AG04449 (cell line): ENCODE results near the gene PLSCR3.
A peak's percentile ranks its signal among the peaks of the same experiment; 100 is the strongest.

Source experiments
- CTCF ChIA-PET: fragments of 350-600 bp; formaldehyde crosslinking; extraction: SDS; loops from one replicate; lab custom pipeline; 2021; ENCODE audit warnings: antibody characterized with exemption; lab: Yijun Ruan, JAX
- POLR2A ChIA-PET: fragments of 400-600, 350-600 bp; formaldehyde crosslinking; extraction: SDS; loops from one replicate; lab custom pipeline; 2020; ENCODE audit warnings: antibody characterized with exemption, inconsistent platforms; lab: Yijun Ruan, JAX
- DNase-seq: peaks from one replicate; pipeline ENCODE4 v3.0.0-alpha.2; 2010; ENCODE audit warnings: low read depth, low spot score
- H3K4me3 ChIP-seq: 2 replicates; pipeline ENCODE4 v1.5.1; 2011; ENCODE audit warnings: low read depth, mild to moderate bottlenecking, control low read depth, low read length
- TF ChIP-seq, protein P1 (sequence below): IDR thresholded peaks from one replicate; pipeline ENCODE4 v1.5.1; 2011; ENCODE audit warnings: mild to moderate bottlenecking, moderate library complexity, low read length, control low read depth, inconsistent platforms; ENCODE audit not compliant: insufficient read depth; ENCODE audit errors: missing control alignments

PLSCR3 gene

DNA sequence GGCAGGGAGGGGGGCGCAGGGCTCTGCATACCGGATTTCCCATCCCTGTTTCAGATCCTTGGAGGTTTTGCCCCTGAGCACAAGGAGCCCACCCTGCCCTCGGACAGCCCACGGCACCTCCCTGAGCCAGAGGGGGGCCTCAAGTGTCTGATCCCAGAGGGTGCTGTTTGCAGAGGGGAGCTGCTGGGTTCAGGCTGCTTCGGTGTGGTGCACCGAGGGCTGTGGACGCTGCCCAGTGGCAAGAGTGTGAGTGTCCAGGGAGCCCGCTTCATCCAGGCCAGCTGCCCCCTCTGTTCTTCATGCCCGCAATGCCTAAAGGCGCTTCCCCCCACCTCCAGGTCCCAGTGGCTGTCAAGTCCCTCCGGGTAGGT lies 11.0 kb downstream of the PLSCR3 start:
- POLR2A ChIA-PET: interaction anchor here (0.6 to 1.6 kb wide), 5 partner anchors 11 to 32 kb away, joined by 3 to 4 read pairs (median 3); partner anchors contain the start of gene TMEM256
- H3K4me3 ChIP-seq: peak overlapping the region; percentile 52
- DNase-seq: no peak
- CTCF ChIA-PET: interaction anchor here (1.2 to 1.8 kb wide), 3 partner anchors 10 to 177 kb away, joined by 4 to 8 read pairs (median 5); partner anchors contain the start of gene PLSCR3
- TF ChIP-seq, protein P1, sequence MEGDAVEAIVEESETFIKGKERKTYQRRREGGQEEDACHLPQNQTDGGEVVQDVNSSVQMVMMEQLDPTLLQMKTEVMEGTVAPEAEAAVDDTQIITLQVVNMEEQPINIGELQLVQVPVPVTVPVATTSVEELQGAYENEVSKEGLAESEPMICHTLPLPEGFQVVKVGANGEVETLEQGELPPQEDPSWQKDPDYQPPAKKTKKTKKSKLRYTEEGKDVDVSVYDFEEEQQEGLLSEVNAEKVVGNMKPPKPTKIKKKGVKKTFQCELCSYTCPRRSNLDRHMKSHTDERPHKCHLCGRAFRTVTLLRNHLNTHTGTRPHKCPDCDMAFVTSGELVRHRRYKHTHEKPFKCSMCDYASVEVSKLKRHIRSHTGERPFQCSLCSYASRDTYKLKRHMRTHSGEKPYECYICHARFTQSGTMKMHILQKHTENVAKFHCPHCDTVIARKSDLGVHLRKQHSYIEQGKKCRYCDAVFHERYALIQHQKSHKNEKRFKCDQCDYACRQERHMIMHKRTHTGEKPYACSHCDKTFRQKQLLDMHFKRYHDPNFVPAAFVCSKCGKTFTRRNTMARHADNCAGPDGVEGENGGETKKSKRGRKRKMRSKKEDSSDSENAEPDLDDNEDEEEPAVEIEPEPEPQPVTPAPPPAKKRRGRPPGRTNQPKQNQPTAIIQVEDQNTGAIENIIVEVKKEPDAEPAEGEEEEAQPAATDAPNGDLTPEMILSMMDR: no peak

DNA sequence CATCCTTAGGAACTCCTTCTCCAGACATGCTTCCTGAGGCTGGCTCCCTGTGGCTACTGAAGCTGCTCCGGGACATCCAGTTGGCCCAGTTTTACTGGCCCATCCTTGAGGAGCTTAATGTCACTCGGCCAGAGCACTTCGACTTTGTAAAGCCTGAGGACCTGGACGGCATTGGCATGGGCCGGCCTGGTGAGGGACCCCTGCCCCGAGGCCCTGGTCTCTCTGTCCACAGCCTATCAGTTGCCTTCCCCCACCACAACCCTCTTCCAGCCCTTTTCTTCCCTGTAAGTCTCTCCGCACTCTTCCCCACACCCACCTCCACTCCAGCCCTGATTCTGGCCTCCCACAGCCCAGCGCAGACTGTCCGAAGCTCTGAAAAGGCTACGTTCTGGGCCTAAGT lies 11.4 kb downstream of the PLSCR3 start:
- POLR2A ChIA-PET: interaction anchor here (0.5 to 1.6 kb wide), 5 partner anchors 10 to 38 kb away, joined by 3 to 4 read pairs (median 3); partner anchors contain the start of gene TMEM256
- no peak overlapping the region for H3K4me3 ChIP-seq
- TF ChIP-seq, protein P1: no peak
- CTCF ChIA-PET: interaction anchor here (1.8 kb wide), 1 partner anchor 177 kb away, joined by 5 read pairs; no protein-coding TSS in a partner anchor
- no peak for DNase-seq

GRCh38 chr17:7380855-7381683 lies 13.3 kb downstream of the PLSCR3 start, which contains the start of gene TNK1:
TNK1 (plus strand) TSS chr17:7381089; CDS start chr17:7382927, 1,838 bp downstream.
- DNase-seq: no peak
- POLR2A ChIA-PET: interaction anchor here (1.0 kb wide), 1 partner anchor 26 kb away, joined by 3 read pairs; the partner anchor contains the start of gene TMEM95
- TF ChIP-seq, protein P1: no peak
- peak within 1 kb of the TSS; percentile 18; the same call in 1 of the 2 replicates for H3K4me3 ChIP-seq
- CTCF ChIA-PET: interaction anchor here (0.8 to 1.8 kb wide), 6 partner anchors 8 to 56 kb away, joined by 3 to 5 read pairs (median 4); partner anchors contain the start of gene TMEM95

DNA sequence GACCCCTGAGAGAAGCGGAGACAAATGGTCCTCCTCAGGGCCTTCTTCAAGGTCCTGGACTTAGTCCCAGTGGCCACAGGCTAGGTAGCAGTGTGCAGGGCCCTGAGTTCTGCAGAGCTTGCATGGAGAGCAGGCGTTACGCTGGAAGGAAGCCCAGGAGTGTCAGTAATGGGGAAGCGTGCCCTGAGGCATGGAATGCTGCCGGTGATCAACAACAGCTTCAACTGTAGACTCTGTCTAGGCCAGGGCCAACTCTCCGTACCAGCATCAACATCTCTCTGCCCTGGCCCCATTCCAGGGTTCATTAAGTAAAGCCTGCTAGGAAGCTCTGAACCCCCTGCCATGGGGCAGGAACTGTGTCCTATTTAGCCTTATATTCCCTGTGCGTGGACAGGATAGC lies 14.0 kb downstream of the PLSCR3 start:
- POLR2A ChIA-PET: interaction anchor here (0.8 to 1.0 kb wide), 2 partner anchors 9 to 25 kb away, joined by 3 to 4 read pairs; partner anchors contain the start of gene TMEM95
- H3K4me3 ChIP-seq: no peak overlapping the region
- CTCF ChIA-PET: interaction anchor here (0.8 to 1.4 kb wide), 5 partner anchors 9 to 57 kb away, joined by 3 to 5 read pairs (median 3); partner anchors contain the start of gene TMEM95
- TF ChIP-seq, protein P1: no peak
- DNase-seq: peak; percentile 9

DNA sequence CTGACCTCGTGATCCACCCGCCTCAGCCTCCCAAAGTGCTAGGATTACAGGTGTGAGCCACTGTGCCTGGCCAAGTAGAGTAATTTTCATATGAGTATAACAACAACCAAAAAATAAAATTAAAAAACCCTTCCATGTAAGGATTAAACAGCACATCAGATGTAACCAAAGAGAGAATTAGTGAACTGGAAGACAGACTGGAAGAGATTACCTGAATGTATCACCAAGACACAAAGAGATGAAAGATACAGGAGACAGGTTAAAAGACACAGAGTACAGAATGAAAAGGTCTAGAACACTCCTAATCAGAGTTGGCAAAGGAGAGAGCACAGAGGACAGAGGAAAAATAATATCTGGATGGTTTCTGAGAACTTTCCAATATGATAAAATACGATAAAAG lies 15.2 kb downstream of the PLSCR3 start:
- CTCF ChIA-PET: interaction anchor here (7.0 kb wide), 1 partner anchor 23 kb away, joined by 35 read pairs; the partner anchor contains the start of gene TMEM95
- POLR2A ChIA-PET: no interaction called here
- no peak for DNase-seq
- TF ChIP-seq, protein P1: no peak
- no peak overlapping the region for H3K4me3 ChIP-seq
